SK-N-MC (cell line): ENCODE data around the gene OR1K1.

Source experiments
- EZH2 ChIP-seq: fragments of 200-600 bp; sonication (generic); IDR thresholded peaks from one replicate; pipeline ENCODE4 v1.6.1; 2017; ENCODE audit warnings: antibody characterized with exemption
- FOXP2 ChIP-seq: optimal IDR thresholded peaks from 2 replicates; pipeline ENCODE3; 2011; ENCODE audit warnings: mild to moderate bottlenecking, moderate library complexity; ENCODE audit not compliant: insufficient read depth; ENCODE audit errors: extremely low read length, control extremely low read depth
- POLR2AphosphoS5 ChIP-seq: IDR thresholded peaks from 2 replicates; pipeline ENCODE4 v1.6.1; 2012; ENCODE audit warnings: mild to moderate bottlenecking, low read depth, low read length, borderline replicate concordance

- TF ChIP-seq POLR2AphosphoS5 = no peak
- TF ChIP-seq EZH2 = no peak
- TF ChIP-seq FOXP2 = no peak
These were observed 7.5 kb downstream of the OR1K1 start for GRCh38 chr9:122807271-122807900.
